Endodermal cell (in vitro differentiated cells): Measurements from ENCODE around the gene B3GALT4. TPM values are rescaled to one million over a fixed set of nuclear protein-coding genes. Genes with fewer than 3 reads are reported as not detected.
A peak's percentile ranks its signal among the peaks of the same experiment; 100 is the strongest.

Experiments used
- DNase-seq: peaks from one replicate; pipeline ENCODE4 v3.0.0-alpha.2; 2017
- H3K27ac ChIP-seq: 2 replicates; pipeline ENCODE4 v1.5.1; 2013; ENCODE audit warnings: mild to moderate bottlenecking, low read depth, low read length, moderate library complexity
- H3K27me3 ChIP-seq: 2 replicates; pipeline ENCODE4 v1.6.1; 2013; ENCODE audit warnings: mild to moderate bottlenecking, low read length, moderate library complexity; ENCODE audit not compliant: insufficient read depth, control insufficient read depth, poor library complexity, severe bottlenecking
- H3K36me3 ChIP-seq: 2 replicates; pipeline ENCODE4 v1.7.0; 2013; ENCODE audit warnings: mild to moderate bottlenecking, low read length, moderate library complexity; ENCODE audit not compliant: control insufficient read depth, insufficient read depth
- H3K4me1 ChIP-seq: one replicate; pipeline ENCODE4 v1.7.0; 2013; ENCODE audit warnings: low read length; ENCODE audit not compliant: control insufficient read depth, insufficient read depth
- H3K4me3 ChIP-seq: 2 replicates; pipeline ENCODE4 v1.5.1; 2013; ENCODE audit warnings: mild to moderate bottlenecking, low read length, moderate library complexity
- H3K9ac ChIP-seq: 2 replicates; pipeline ENCODE4 v1.6.1; 2013; ENCODE audit warnings: mild to moderate bottlenecking, low read length, moderate library complexity; ENCODE audit not compliant: poor library complexity, severe bottlenecking; ENCODE audit errors: extremely low read depth
- H3K9me3 ChIP-seq: 2 replicates; pipeline ENCODE4 v1.6.1; 2013; ENCODE audit warnings: mild to moderate bottlenecking, low read length, moderate library complexity; ENCODE audit not compliant: control insufficient read depth
- H3K27ac Mint-ChIP-seq: 2 replicates; pipeline ENCODE4 v1.8.0; 2020; ENCODE audit warnings: mixed read lengths
- H3K27me3 Mint-ChIP-seq: 2 replicates; pipeline ENCODE4 v1.8.0; 2021; ENCODE audit warnings: mild to moderate bottlenecking, mixed read lengths; ENCODE audit not compliant: insufficient read depth
- H3K36me3 Mint-ChIP-seq: 2 replicates; pipeline ENCODE4 v1.8.0; 2020; ENCODE audit warnings: low read depth, mixed read lengths
- H3K4me1 Mint-ChIP-seq: 2 replicates; pipeline ENCODE4 v1.8.0; 2020; ENCODE audit warnings: mixed read lengths
- H3K4me3 Mint-ChIP-seq: 2 replicates; pipeline ENCODE4 v1.8.0; 2020; ENCODE audit warnings: mild to moderate bottlenecking, moderate library complexity, mixed read lengths
- H3K9me3 Mint-ChIP-seq: 2 replicates; pipeline ENCODE4 v1.8.0; 2020; ENCODE audit warnings: mild to moderate bottlenecking, mixed read lengths
- WGBS, 2 experiments: methylation state at CpG; one replicate each; pipeline versions ENCODE4 v1.1.5 to v1.1.7; 2013; ENCODE audit warnings: missing lambda C conversion rate in 2 of 2, mixed read lengths in 1 of 2; ENCODE audit not compliant: insufficient coverage in 1 of 2, insufficient read length in 1 of 2; 5-methylcytosine and 5-hydroxymethylcytosine counted together
- total RNA-seq, 2 donors: library from RNA; stranded (reverse); fragmentation: NEBNext Ultra II Directional in 1 of 2; extraction: Animal tissue kit (Norgen Biotek cat#: 25700) in 1 of 2; gene quantifications; 2 replicates in 1 of 2; 3 replicates in 1 of 2; pipeline ENCODE4 v1.2.1, GENCODE V29; 2021
- TF ChIP-seq, protein P1 (sequence below): fragments of 200-600 bp; sonication (generic); conservative IDR thresholded peaks from 2 replicates; pipeline ENCODE4 v1.5.0; 2021; ENCODE audit warnings: antibody characterized with exemption, mild to moderate bottlenecking

B3GALT4 gene
- total RNA-seq, 2 donors from 2014 or later, result 3.9 to 5.5 TPM

DNA sequence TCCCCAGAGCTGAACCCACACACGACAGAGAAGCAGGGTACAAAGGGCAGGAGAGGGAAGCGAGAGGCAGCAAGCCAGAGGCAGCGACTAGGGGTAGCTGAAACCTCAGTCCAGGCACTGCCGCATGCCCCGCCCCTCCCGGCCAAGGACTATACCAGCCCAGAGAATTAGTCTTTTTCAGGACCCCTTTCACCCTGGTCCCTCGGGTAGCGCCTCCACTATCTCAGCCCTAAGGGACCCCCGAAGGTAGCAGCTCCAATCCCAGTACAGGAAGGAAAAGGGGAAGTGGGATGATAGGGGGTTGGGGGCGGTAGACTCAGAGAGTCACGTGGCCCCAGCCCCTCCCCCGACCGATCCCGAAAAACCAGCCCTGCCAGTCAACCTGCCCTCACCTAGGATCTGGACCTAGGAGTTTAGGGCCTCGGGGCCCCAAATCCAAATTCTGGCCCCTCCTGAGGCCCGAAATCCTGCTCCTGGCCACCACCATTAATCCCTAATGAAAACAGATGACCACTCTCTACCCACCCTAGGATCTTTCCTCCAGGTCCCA, 20.6 kb downstream of the B3GALT4 start:
- H3K27ac ChIP-seq, result no peak overlapping the region

DNA sequence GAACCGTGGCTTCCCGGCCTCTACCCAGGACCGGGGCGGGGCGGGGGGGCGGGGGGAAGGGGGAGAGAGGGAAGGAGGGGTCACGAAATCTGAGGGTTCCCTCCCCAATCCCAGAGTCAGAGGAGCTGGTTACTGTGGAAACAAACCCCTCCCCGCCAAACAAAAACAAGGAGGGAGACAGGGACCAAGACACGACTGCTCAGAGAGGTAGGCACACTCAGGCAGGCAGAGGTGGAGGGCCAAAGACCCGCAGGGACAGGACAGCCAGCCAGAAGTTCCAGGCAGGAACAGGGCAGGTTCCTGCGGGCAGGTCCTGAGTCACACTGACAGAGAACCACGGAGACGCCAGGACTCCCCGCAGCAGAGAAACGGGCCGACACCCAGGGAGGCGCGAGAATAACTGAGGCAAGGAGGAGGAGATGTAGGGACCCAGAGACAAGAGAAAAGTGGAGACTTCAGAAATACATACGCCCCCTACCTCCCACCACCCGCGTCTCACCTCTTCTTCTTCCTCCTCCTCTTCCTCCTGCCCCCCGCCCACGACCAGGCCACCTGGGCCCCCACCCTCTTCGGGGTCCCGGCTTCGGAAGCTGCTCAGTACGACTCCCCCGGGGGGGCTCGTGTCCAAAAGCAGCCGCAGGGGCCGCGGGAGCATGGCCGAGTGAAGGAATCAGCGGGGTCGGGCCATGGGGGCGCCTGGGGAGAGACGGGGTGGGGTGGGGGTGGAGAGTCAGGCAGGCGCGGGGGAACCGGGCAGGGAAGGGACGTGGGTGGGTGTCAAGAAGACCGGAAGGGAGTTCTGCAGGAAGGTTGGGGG, 21.2 kb downstream of the B3GALT4 start:
- Mint-ChIP-seq H3K27ac (peak overlapping the region; percentile 95), H3K9me3 (no peaks in the 10 kb centered on the region), H3K4me1 (peaks cover 5% of the 10 kb centered on the region), H3K4me3 (peak overlapping the region; percentile 100), H3K36me3 (peaks cover 11% of the 10 kb centered on the region), H3K27me3 (no peaks in the 10 kb centered on the region)
- Histone ChIP-seq H3K36me3 (peaks cover 14% of the 10 kb centered on the region), H3K27me3 (no peaks in the 10 kb centered on the region), H3K4me3 (peak overlapping the region; percentile 99), H3K4me1 (no peaks in the 10 kb centered on the region), H3K9me3 (no peaks in the 10 kb centered on the region), H3K9ac (peak overlapping the region; percentile 95), H3K27ac (peak overlapping the region; percentile 29)
- 0 to 1% methylated on average over 4 to 35 of the region's 42 CpGs for WGBS, 2 experiments
- TF ChIP-seq, protein P1, sequence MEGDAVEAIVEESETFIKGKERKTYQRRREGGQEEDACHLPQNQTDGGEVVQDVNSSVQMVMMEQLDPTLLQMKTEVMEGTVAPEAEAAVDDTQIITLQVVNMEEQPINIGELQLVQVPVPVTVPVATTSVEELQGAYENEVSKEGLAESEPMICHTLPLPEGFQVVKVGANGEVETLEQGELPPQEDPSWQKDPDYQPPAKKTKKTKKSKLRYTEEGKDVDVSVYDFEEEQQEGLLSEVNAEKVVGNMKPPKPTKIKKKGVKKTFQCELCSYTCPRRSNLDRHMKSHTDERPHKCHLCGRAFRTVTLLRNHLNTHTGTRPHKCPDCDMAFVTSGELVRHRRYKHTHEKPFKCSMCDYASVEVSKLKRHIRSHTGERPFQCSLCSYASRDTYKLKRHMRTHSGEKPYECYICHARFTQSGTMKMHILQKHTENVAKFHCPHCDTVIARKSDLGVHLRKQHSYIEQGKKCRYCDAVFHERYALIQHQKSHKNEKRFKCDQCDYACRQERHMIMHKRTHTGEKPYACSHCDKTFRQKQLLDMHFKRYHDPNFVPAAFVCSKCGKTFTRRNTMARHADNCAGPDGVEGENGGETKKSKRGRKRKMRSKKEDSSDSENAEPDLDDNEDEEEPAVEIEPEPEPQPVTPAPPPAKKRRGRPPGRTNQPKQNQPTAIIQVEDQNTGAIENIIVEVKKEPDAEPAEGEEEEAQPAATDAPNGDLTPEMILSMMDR, result peak; percentile 38
- peak; percentile 95 for DNase-seq

More for the DNA sequence above, 20.6 kb downstream of the B3GALT4 start:
- WGBS, 2 experiments, result 0 to 7% methylated on average over 1 to 15 of the region's 16 CpGs
- H3K4me1 ChIP-seq, result no peaks in the 10 kb centered on the region
- no peaks in the 10 kb centered on the region for H3K9me3 ChIP-seq
- H3K9me3 Mint-ChIP-seq, result no peaks in the 10 kb centered on the region
- H3K36me3 ChIP-seq, result peaks cover 15% of the 10 kb centered on the region
- TF ChIP-seq, protein P1, result no peak
- H3K4me3 Mint-ChIP-seq, result peak overlapping the region; percentile 100
- no peaks in the 10 kb centered on the region for H3K27me3 Mint-ChIP-seq
- peak overlapping the region; percentile 99 for H3K4me3 ChIP-seq
- H3K36me3 Mint-ChIP-seq, result peaks cover 18% of the 10 kb centered on the region
- peak overlapping the region; percentile 95 for H3K27ac Mint-ChIP-seq
- H3K4me1 Mint-ChIP-seq, result peaks cover 5% of the 10 kb centered on the region
- no peaks in the 10 kb centered on the region for H3K27me3 ChIP-seq
- peak overlapping the region; percentile 95 for H3K9ac ChIP-seq
- DNase-seq, result peak; percentile 92

DNA sequence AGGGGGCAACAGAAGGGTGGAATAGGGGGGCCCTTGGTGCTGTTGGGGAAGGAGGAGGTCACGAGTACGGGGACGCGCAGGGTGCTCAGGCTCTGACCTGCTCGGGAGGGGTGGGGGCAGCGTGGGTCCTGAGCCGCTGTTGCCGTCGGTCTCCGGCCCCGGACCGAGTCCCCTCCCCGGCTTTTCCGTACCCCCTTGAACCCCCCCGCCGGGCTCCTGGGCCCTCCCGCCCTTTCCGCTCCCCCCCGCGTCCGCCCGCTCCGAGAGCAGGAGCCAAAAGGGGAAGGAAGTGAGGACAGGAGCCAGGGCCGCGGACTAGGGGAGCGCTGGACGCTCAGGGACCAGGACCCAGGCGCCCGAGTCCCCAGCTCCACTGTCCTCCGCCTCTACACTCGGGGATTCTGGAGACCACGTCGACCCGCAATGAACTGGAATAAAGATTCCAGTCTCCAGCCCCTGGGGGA, 21.9 kb downstream of the B3GALT4 start, which contains the start of gene RGL2:
TSS of gene RGL2 (minus strand) at position 170 of the 464 bp plus-strand sequence. CDS start 332 bp downstream, outside the sequence.
- Mint-ChIP-seq H3K4me3 (peak within 1 kb of the TSS; percentile 100), H3K27me3 (no peaks in the 10 kb centered on the region), H3K4me1 (peaks cover 5% of the 10 kb centered on the region), H3K9me3 (no peaks in the 10 kb centered on the region), H3K27ac (peak within 1 kb of the TSS; percentile 100), H3K36me3 (peaks cover 11% of the 10 kb centered on the region)
- TF ChIP-seq, protein P1, result no peak
- H3K36me3 ChIP-seq, result peaks cover 13% of the 10 kb centered on the region
- DNase-seq, result no peak
- no peaks in the 10 kb centered on the region for H3K9me3 ChIP-seq
- peak within 1 kb of the TSS; percentile 95 for H3K9ac ChIP-seq
- H3K4me3 ChIP-seq, result peak within 1 kb of the TSS; percentile 99
- no peaks in the 10 kb centered on the region for H3K4me1 ChIP-seq
- no peaks in the 10 kb centered on the region for H3K27me3 ChIP-seq
- H3K27ac ChIP-seq, result peak within 1 kb of the TSS; percentile 94
- 0% methylated on average over 3 to 34 of the region's 34 CpGs for WGBS, 2 experiments
